Activated CD8-positive, alpha-beta memory T cell treated with anti-CD3 and anti-CD28 coated beads, Interleukin-2, amount 50 U/mL, for 24 hours (primary cell): ENCODE results near the gene ALKBH6.
"Not testable (repeated sequence)": the region's sequence is repeated elsewhere in the genome, so short reads cannot be mapped to it uniquely, and the experiment has no call there.

Experiments
- DNase-seq: peaks from one replicate; pipeline ENCODE4 v3.0.0-alpha.2; 2020; ENCODE audit errors: extremely low read depth

The ALKBH6 gene

DNA sequence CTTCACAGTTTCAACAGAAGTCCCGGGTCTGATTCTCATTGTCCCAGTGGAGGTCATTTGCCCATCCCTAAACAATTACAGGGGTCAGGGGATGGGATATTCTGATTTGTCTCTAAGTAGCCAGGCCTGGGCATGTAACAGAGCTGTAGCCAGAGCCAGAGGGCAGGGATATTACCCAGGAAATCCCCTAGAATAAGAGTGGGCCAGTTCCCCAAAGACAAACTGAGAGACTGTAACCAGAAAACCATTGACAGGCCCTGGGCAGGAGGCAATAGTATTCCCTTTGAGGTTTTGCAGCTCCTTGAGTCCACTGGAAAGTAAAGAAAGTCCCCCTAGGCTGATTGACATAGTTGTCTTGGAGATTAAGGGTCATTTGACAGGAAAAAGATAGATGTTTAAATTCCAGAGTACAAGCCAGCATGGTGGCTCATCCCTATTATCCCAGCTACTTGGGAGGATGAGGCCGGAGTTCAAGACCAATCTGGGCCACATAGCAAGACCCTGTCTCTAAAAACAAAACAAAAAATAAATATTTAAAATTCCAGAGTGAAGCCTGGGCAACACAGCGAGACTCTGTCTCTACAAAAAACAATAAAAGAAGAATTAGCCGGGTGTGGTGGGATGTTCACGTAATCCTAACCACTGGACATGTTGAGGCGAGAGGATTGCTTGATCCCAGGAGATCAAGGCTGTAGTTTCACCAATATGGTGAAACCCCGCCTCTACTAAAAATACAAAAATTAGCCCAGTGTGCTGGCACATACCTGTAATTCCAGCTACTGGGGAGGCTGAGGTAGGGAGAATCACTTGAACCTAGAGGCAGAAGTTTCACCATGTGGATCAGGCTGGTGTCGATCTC, 20.9 kb downstream of the ALKBH6 start:
- no peak for DNase-seq

DNA sequence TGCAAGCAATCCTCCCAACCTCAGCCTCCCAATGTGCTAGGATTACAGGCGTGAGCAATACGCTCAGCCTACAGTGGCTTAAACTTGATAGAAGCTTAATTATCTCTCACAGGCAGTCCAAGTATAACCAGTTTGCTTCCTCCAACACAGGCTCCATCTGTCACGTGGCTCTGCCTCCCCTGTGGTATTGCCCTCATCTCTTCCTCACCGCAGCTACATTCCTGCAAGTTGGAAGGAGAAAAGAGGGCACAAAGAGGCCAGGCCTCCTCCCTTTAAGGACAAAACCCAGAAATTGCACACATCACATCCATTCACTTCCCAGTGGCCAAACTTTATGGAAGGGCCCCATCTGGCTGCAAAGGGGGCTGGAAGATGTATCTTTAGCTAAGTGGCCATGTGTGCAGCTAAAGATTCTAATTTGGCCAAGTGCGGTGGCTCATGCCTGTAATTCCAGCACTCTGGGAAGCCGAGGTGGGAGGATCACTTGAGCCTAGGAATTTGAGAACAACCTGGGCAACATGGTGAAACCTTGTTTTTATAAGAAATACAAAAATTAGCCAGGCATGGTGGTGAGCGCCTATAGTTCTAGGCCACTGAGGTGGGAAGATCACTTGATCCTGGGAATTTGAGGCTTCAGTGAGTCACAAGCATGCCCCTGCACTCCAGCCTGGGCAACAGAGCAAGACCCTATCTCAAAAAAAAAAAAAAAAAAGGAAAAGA, 22.1 kb downstream of the ALKBH6 start:
- DNase-seq: no peak

DNA sequence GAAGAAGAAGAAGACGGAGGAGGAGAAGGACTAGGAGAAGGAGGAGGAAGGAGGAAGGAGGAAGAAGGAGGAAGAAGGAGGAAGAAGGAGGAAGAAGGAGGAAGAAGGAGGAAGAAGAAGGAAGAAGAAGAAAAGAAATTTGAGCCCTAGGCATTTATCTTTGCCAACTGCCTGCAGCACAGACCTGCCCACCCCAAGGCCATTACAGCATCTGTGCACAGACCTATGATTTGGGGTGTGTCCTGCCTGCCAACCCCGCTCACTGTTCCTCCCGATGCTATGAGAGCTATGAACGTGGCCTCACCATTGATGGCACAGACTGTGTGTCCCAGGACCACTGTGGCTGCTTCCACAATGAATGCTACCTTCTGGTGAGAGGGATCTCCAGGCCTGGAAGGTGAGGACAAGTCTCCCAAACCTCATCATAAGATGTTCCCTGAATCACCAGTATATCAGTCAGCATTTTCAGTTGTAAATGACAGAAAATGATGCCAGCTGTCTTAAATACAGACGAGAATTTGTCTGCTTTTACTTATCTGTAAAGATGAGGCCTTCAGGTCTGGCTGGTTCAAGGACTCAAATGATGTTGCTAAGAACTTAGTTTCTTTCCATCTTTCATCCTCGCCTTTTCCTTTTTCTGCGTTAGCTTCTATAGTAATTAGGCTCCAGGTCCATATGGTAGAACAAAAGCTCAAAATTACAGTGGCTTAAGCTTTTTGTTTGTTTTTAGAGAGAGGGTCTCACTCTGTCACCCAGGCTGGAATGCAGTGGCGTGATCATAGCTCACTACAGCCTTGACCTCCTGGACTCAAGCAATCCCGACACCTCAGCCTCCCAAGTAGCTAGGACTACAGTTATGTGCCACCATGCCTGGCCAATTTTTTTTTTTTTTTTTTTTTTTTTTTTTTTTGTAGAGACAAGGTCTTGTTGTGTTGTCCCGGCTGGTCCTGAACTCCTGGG, 23.0 kb downstream of the ALKBH6 start:
- DNase-seq: no peak

DNA sequence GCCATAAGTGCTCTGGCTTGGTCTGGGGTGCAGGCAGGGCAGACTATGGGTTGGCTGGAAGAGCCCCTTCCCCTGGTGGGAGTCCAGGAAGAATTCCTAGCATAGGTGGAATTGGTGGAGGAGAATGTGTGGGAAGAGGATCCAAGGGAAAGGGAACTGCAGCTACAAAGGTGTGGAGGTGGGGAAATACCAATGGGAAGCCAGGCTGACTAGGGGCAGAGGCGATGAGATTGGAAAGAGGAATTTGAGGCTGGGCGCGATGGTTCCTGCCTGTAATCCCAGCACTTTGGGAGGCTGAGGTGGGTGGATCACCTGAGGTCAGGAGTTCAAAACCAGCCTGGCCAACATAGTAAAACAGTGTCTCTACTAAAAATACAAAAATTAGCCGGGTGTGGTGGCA, 23.9 kb downstream of the ALKBH6 start:
- DNase-seq: no peak

DNA sequence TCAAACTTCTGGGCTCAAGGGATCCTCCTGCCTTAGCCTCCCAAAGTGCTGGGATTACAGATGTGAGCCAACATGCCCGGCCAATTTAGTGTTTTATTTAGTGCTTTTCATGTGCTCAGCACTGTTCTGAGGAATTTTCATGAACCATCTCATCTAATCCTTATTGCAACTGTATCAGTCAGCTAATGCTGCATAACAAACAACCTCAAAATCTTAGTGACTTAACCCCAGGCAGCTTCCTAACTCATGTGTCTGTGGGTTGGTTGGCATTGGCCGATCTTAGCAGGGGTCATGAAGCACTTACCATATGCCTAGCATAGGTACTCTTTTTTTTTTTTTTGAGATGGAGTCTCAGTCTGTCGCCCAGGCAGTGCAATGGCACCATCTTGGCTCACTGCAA, 25.2 kb downstream of the ALKBH6 start:
- no peak for DNase-seq

DNA sequence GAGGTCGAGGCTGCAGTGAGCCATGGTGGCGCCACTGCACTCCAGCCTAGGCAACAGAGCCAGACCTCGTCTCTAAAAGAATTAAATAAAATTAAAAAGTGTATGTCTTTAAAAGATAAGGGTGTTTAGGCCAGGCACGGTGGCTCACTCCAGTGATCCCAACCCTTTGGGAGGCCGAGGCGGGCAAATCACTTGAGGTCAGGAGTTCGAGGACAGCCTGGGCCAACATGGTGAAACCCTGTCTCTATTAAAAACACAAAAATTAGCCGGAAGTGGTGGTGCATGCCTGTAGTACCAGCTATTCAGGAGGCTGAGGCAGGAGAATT, 26.5 kb downstream of the ALKBH6 start:
- DNase-seq: no peak

DNA sequence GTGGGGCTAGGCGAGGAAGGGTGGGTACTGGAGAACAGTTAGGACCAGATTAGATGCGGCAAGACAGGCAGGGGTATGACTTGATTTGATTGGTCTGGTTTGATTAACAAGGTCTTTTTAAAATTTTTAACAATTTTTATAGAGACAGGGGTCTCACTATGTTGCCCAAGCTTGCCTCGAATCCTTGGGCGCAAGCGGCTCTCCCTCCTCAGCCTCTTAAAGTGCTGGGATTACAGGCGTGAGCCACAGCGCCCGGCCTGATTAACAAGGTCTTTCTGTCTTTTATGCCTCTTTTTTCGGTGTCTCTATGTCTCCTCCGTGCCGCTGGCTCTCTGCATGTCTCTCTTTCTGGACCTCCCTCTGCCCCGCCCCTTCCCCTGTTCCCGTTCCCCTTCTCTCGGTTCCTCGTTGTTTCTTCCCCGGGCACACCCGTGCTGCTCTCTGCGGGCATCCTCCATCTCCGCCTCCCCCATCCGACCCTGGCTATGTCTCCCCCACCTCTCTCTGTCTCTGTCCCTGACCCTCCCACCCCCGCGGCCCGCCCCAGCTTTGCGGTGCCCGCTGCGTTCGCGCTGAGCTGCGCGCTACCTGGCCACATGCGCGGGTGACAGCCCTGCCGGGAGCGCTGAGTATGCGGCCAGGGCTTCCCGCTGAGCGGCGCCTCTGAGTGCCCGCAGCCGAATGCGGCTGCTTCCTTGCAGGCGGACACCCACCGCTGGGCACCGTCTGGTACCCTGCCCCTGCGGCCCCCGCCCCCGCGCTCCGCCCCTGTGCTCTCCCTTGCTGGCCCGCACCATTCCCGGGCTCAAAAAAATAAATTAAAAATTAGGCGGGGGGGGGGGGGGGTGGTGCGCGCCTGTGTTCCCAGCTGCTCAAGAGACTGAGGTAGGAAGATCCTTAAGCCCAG, 27.1 kb downstream of the ALKBH6 start:
- no peak for DNase-seq

DNA sequence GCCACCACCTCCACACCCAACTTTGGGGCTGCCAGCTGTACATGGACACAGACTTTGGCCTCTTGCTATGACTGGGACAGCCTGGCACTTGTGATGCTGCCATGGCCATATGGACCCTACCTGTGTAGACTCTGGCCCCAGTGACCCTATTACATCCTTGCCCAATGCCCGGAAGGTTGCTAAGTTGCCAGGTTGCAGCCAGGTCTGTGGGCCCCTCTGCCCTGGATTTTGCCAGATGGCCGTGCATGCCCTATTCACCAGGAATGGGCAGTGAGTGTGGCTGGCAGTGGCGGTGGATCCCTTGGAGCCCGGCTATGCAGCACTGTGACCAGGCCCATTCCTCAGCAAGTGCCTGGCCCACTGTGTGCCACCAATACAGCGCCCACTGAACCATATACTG, 27.9 kb downstream of the ALKBH6 start:
- no peak for DNase-seq

DNA sequence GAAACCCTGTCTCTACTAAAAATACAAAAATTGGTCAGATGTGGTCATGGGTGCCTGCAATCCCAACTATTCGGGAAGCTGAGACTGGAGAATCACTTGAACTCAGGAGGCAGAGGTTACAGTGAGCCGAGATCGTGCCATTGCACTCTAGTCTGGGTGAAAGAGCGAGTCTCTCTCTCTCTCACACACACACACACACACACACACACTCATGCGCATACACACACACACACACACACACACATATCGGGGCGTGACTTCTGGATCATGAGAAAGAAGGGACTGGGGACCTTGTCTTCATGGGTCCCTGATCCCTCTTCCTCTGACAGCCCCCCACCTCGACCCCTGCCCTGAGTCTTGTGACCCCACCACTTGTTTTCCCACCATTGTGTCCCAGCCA, 30.8 kb downstream of the ALKBH6 start:
- no peak for DNase-seq

DNA sequence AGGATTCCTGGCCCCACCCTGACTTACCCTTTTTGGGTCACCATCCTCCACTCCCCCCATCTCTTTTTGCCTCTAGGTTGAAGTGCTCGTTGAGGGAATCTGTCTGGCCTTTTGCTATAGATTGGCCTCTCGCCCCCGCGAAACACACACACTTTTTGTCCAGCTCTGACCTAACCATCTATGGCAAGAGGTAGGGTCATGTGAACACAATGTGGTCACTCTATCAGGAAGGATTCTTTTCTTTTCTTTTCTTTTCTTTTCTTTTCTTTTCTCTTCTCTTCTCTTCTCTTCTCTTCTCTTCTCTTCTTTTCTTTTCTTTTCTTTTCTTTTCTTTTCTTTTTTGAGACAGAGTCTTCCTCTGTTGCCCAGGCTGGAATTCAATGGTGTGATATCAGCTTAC, 33.0 kb downstream of the ALKBH6 start:
- DNase-seq: not testable (repeated sequence)

DNA sequence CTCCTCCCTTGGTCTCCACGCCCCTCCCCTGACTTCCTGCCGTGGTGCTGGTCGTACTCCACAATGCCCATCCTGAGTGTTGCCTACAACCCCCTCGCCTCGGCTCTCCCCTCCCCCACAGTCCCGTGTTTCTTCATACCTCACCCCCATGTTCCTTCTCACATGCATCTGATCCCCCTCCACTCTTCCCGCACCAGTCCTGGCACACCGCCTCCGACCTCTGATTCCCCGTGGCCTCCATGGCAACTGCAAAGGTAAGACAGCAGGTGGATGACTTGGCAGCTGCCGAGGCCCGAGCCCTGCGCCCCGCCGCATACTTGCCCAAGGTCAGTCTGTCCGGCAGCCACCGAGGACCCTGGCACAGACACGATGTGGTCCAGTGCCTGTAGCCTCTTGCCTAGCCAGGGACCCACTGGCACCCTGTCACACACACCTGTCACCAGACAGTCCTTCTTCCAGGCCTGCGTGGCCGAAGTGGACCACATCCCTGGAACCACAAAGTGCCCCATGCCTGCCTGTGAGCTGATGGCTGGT, 35.1 kb downstream of the ALKBH6 start:
- no peak for DNase-seq

DNA sequence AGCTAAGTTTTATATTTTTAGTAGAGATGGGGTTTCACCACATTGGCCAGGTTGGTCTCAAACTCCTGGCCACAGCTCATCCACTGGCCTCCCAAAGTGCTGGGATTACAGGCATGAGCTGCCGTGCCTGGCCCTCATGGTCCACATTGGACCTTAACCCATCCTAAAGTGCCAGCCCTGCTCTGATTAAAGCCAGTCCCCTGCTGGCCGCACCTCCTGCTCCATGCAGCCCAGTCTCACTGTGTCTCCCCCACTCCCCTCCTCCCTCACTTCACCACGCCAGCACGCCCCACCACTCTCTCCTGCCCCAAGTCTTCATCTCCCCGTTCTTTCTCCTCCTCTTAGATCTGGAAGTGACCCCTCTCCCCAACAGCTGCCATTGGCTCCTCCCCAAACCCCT, 35.7 kb downstream of the ALKBH6 start:
- no peak for DNase-seq

DNA sequence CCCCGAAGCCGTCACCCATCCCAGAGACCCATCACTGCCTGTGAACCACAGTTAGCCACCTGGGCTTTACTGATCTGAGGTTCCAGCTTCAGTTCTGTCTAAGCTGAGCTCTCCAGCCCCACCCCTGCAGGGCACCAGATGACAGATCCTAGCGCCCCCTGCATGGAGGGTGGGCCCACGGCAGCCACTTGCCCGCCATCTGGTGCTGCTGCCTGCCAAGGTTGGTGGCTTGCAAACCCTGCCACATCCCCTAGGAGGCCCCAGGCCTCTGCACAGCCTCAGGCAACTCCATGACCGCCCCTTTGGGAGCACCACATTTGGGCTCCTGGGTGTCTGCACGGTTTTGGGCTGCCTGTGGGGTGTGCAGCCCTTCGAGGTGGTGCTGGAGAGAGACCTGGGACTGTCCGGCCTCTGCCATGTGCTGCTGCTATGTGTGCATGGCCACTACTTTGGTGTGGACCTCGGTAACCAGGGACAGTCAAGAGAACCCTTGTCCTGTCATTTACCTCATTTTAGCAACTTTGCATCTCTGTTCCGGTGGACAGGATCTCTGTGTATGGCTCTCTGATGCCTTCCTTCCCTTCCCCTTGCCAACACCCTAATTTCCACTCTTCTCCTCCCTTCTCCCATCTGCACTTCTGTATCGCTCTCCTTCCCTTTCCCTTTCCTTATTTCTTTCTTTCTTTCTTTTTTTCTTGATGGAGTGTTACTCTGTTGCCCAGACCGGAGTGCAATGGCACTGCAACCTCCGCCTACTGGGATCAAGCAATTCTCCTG, 36.4 kb downstream of the ALKBH6 start:
- no peak for DNase-seq

DNA sequence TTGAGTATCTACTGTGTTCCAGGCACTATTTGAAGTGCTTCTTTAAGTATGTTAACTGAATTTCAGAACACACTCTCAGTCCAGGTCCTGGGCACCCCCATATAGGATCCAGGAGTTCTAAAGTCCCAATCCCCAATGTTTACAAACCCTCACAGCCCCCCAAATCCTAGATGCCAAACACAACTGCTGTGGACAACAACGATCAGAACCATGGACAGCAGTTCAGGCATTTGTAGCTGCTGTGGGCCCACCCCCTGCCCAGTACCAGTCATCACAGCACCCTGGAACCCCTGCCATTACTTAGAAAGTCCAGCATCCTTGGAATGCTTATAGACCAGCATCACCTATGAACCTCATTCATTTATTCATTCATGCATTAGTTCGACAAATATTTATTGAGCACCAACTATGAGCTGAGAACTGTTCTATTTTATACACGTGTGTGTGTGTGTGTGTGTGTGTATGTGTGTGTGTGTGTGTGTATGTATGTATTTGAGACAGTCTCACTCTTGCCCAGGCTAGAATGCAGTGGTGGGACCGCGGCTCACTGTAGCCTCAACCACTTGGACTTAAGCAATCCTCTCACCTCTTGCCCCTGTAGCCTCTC, 38.3 kb downstream of the ALKBH6 start:
- no peak for DNase-seq

DNA sequence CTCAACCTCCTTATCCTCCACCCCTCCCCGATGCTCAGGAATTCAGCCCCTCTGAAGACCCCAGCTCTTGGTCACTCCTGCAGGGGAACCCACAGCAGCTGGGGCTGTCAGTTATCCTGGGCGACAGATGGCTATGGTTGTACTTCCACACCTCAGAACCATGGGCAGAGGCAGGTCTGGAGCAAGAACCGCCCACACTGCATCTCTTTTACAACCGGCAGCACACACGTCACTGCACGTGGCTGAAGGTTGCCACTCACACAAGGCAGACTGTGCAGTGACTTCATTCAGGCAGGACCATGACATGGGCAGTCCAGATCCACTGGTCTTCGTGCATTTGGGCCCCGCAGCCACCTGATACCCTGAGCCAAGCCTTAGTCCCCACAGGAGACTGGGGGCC, 40.5 kb downstream of the ALKBH6 start:
- no peak for DNase-seq

DNA sequence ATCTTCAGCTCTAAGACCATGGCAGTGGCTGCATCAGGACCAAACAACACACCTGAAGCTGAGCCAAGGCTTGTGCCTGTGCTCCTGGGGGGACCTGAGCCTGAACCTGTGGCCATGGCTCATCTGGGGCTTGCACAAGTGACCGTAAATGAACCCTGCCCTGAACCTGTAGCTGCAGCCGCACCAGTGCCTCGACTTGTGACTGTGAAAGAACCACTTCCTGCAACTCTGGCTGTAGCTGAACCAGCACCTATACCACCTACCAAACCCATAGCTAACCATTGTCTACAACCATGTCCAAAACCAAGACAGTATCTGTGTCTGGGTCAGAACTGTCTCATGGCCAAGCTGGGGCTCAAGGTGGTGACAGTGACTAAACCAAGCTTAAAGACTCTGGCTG, 47.2 kb downstream of the ALKBH6 start:
- DNase-seq: no peak

DNA sequence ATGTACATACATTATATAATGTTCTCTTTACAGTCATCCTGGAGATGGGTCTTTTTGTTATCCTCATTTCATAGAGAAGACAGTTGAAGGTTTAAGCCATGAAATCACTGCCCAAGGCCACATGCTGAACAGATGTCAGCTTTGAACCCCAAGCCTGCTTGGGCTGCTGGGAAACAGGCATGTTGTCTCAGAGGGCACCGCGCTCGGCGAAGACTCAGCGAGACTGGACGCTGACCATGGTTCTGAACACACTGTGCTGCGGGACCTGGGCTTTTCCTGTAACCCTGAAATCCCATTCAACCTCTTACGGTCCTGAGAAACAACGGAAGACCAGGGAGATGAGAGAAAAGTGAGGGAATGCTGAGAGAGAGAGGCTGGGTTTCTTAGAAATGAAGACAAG, 50.5 kb downstream of the ALKBH6 start:
- no peak for DNase-seq

DNA sequence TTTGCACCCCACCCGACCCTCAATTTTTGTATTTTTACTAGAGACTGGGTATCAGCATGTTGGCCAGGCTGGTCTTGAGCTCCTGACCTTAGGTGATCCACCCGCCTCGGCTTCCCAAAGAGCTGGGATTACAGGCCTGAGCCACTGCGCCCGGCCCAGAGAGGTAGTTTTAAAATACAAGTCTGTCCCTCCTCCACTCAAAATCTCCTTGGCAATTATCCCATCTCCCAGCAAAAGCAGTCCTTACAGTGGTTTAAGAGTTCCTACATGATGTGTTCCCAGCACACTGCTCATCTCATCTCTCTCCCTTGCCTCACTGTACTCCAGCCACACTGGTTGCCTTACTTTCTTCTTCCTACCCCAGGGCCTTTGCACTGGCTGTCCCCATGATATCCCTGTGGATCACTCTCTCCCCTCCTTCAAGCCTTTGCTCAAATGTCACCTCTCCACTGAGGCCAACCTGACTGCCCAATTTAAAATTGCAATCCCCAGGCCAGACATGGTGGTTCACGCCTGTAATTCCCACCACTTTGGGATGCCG, 53.5 kb downstream of the ALKBH6 start:
- DNase-seq: no peak

DNA sequence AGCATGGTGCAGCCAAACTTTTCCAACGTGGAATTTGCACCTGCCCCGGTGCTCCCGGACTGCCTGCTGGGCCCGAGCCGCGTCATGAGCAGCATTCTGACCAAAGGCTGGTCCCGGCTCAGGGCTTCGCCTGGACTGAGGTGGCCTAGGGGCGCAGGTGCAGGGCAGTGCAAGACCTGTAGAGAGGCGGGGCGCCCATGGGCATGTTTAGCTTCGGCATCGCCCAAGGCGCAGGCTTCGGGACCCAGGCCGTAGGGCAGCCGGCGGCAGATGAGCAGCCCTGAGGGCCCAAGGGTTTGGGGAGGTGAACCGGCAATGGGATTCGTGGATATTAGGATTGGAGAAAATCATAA, 54.1 kb downstream of the ALKBH6 start:
- no peak for DNase-seq
